ENCODE results near the gene MADCAM1. TPM values are rescaled to one million over a fixed set of nuclear protein-coding genes. Genes with fewer than 3 reads are reported as not detected.

MADCAM1 gene
- total RNA-seq, 4 donors from 2014 or later, result 0.21 TPM; not detected in 3

GRCh38 chr19:461721-462551 lies 34.4 kb upstream of the MADCAM1 start:
- Histone ChIP-seq H3K27me3 (peaks cover 2 to 41% of the 10 kb centered on the region in 2 donors), H3K4me3 (peak overlapping the region; percentile 7 to 74 (median 20)), H3K36me3 (no peaks in the 10 kb centered on the region), H3K4me1 (peaks cover 0 to 24% (median 7%) of the 10 kb centered on the region in 4 donors), H3K9me3 (no peaks in the 10 kb centered on the region), H3K27ac (peak overlapping the region in 1 of 4 donors; percentile 26)
- 20% methylated on average over 7 to 17 of the region's 60 CpGs for WGBS, 2 donors
- no peak for DNase-seq (ENCODE audit: low spot score in 2 of 2)
- no peak for TF ChIP-seq POLR2A (IDR thresholded peaks at IDR 0.05)
- no peak for TF ChIP-seq EP300 (IDR thresholded peaks at IDR 0.05)
- TF ChIP-seq, protein P1, sequence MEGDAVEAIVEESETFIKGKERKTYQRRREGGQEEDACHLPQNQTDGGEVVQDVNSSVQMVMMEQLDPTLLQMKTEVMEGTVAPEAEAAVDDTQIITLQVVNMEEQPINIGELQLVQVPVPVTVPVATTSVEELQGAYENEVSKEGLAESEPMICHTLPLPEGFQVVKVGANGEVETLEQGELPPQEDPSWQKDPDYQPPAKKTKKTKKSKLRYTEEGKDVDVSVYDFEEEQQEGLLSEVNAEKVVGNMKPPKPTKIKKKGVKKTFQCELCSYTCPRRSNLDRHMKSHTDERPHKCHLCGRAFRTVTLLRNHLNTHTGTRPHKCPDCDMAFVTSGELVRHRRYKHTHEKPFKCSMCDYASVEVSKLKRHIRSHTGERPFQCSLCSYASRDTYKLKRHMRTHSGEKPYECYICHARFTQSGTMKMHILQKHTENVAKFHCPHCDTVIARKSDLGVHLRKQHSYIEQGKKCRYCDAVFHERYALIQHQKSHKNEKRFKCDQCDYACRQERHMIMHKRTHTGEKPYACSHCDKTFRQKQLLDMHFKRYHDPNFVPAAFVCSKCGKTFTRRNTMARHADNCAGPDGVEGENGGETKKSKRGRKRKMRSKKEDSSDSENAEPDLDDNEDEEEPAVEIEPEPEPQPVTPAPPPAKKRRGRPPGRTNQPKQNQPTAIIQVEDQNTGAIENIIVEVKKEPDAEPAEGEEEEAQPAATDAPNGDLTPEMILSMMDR (IDR thresholded peaks at IDR 0.05), result no peak

GRCh38 chr19:463483-464207 lies 32.6 kb upstream of the MADCAM1 start:
- Histone ChIP-seq H3K4me1 (peaks cover 0 to 24% (median 7%) of the 10 kb centered on the region in 4 donors), H3K27me3 (peaks cover 2 to 40% of the 10 kb centered on the region in 2 donors), H3K9me3 (no peaks in the 10 kb centered on the region), H3K27ac (no peak overlapping the region), H3K4me3 (no peak overlapping the region), H3K36me3 (no peaks in the 10 kb centered on the region)
- DNase-seq (ENCODE audit: low spot score in 2 of 2), result no peak
- 76 to 83% methylated on average over 10 to 17 of the region's 35 CpGs for WGBS, 2 donors
- no peak for TF ChIP-seq POLR2A (IDR thresholded peaks at IDR 0.05)
- no peak for TF ChIP-seq EP300 (IDR thresholded peaks at IDR 0.05)
- TF ChIP-seq, protein P1 (IDR thresholded peaks at IDR 0.05), result no peak

- no peaks in the 10 kb centered on the region for H3K36me3 ChIP-seq
- WGBS, 2 donors, result 94% methylated on average over 3 to 9 of the region's 9 CpGs
- TF ChIP-seq, protein P1 (IDR thresholded peaks at IDR 0.05), result no peak
- TF ChIP-seq POLR2A (IDR thresholded peaks at IDR 0.05), result no peak
- no peak for TF ChIP-seq EP300 (IDR thresholded peaks at IDR 0.05)
Observed at GRCh38 chr19:464208-464545, 32.1 kb upstream of the MADCAM1 start.

DNA sequence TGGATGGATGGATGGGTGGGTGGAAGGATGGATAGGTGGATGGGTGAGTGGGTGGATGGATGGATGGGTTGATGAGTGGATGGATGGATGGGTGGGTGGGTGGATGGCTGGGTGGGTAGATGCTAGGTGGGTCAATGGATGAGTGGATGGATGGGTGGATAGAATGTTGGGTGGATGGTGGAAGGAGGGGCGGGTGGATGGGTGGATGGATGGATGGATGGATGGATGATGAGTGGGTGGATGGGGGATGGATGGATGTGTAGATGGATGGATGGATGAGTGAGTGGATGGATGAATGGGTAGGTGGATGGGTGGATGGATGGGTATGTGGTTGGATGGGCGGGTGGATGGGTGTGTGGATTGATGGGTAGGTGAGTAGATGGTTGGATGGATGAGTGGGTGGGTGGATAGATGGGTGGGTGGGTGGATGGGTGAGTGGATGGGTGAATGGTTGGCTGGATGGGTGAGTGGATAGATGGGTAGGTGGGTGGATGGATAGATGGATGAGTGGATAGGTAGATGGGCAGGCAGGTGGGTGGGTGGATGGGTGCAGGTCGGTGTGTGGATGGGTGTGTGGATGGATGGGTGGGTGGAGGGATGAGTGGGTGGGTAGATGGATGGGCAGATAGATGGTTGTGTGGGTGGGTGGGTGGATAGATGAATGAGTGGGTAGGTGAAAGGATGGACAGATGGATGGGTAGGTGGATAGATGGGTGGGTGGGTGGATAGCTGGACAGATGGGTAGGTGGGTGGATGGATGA lies 31.1 kb upstream of the MADCAM1 start:
- H3K27me3 ChIP-seq, result peaks cover 2 to 27% of the 10 kb centered on the region in 2 donors
- H3K36me3 ChIP-seq, result no peaks in the 10 kb centered on the region
- TF ChIP-seq, protein P1 (IDR thresholded peaks at IDR 0.05), result no peak
- TF ChIP-seq POLR2A (IDR thresholded peaks at IDR 0.05), result no peak
- no peak for TF ChIP-seq EP300 (IDR thresholded peaks at IDR 0.05)
- peaks cover 0 to 15% (median 7%) of the 10 kb centered on the region in 4 donors for H3K4me1 ChIP-seq
- H3K27ac ChIP-seq, result no peak overlapping the region
- 91 to 96% methylated on average over 3 of the region's 3 CpGs for WGBS, 2 donors
- H3K9me3 ChIP-seq, result no peaks in the 10 kb centered on the region
- no peak overlapping the region for H3K4me3 ChIP-seq
- no peak for DNase-seq (ENCODE audit: low spot score in 2 of 2)

More at GRCh38 chr19:464208-464545, 32.1 kb upstream of the MADCAM1 start:
- Histone ChIP-seq H3K27me3 (peaks cover 2 to 37% of the 10 kb centered on the region in 2 donors), H3K9me3 (no peaks in the 10 kb centered on the region), H3K4me3 (no peak overlapping the region), H3K27ac (no peak overlapping the region), H3K4me1 (peaks cover 0 to 24% (median 7%) of the 10 kb centered on the region in 4 donors)
- no peak for DNase-seq (ENCODE audit: low spot score in 2 of 2)

All from tibial nerve (tissue), 4 donors.